ENCODE measurements around the gene NOS3. TPM values are rescaled to one million over a fixed set of nuclear protein-coding genes. Genes with fewer than 3 reads are reported as not detected.

Gene NOS3
- polyA plus RNA-seq, 1 donor from 2014 or later: not detected

DNA sequence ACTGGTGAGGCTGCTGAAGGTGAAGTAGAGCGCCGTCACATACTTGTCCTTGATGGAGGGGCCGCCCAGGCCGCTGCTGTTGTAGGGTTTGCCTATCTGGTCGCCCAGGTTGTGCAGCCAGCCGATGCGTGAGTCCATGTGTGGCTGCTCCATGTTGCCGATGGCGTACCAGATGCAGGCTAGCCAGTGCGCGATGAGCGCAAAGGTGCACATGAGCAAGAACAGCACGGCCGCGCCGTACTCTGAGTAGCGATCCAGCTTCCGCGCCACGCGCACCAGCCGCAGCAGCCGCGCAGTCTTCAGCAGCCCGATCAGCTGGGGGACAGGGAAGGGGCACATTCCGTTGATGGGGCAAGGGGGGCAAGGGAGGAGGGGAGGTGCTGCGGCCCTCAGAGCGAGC, 39.3 kb upstream of the NOS3 start:
- TF ChIP-seq MXI1 (conservative IDR thresholded peaks at IDR 0.05; ENCODE audit: poor library complexity, severe bottlenecking): no peak
- no peak for TF ChIP-seq TAF1 (IDR thresholded peaks at IDR 0.05; ENCODE audit: low read depth)
- Histone ChIP-seq H3K9me2 (ENCODE audit: insufficient read depth, low read length) (no peaks in the 10 kb centered on the region), H3K79me2 (replicated peaks; ENCODE audit: insufficient read depth, low read length) (no peaks in the 10 kb centered on the region), H2AFZ (ENCODE audit: low read depth, low read length) (no peak overlapping the region), H3K4me2 (ENCODE audit: low read length) (no peak overlapping the region), H3K9ac (ENCODE audit: low read length) (no peak overlapping the region), H3K4me3 (ENCODE audit: low read length) (no peak overlapping the region), H3K36me3 (ENCODE audit: insufficient read depth, low read length) (peaks cover 8% of the 10 kb centered on the region), H3F3A (ENCODE audit: insufficient read depth, low read length, poor library complexity, severe bottlenecking) (no peaks in the 10 kb centered on the region), H4K20me1 (ENCODE audit: insufficient read depth) (no peaks in the 10 kb centered on the region), H3K9me3 (ENCODE audit: low read length) (no peaks in the 10 kb centered on the region), H3K27ac (ENCODE audit: low read length) (no peak overlapping the region), H3K27me3 (ENCODE audit: insufficient read depth, low read depth, low read length) (no peaks in the 10 kb centered on the region)

GRCh38 chr7:150952331-150953050, 38.3 kb upstream of the NOS3 start:
- Histone ChIP-seq H3K27ac (ENCODE audit: low read length) (no peak overlapping the region), H3F3A (ENCODE audit: insufficient read depth, low read length, poor library complexity, severe bottlenecking) (no peaks in the 10 kb centered on the region), H3K79me2 (replicated peaks; ENCODE audit: insufficient read depth, low read length) (no peaks in the 10 kb centered on the region), H2AFZ (ENCODE audit: low read depth, low read length) (no peak overlapping the region), H3K27me3 (ENCODE audit: insufficient read depth, low read depth, low read length) (no peaks in the 10 kb centered on the region), H3K36me3 (ENCODE audit: insufficient read depth, low read length) (peaks cover 8% of the 10 kb centered on the region), H3K9me3 (ENCODE audit: low read length) (no peaks in the 10 kb centered on the region), H3K9ac (ENCODE audit: low read length) (no peak overlapping the region), H3K4me3 (ENCODE audit: low read length) (no peak overlapping the region), H3K4me2 (ENCODE audit: low read length) (no peak overlapping the region), H4K20me1 (ENCODE audit: insufficient read depth) (no peaks in the 10 kb centered on the region), H3K9me2 (ENCODE audit: insufficient read depth, low read length) (no peaks in the 10 kb centered on the region)
- TF ChIP-seq TAF1 (IDR thresholded peaks at IDR 0.05; ENCODE audit: low read depth) (no peak), MXI1 (conservative IDR thresholded peaks at IDR 0.05; ENCODE audit: poor library complexity, severe bottlenecking) (no peak), POLR2AphosphoS5 (IDR thresholded peaks at IDR 0.05) (no peak), CTCF (IDR thresholded peaks at IDR 0.05; ENCODE audit: poor library complexity, severe bottlenecking) (no peak), EP300 (conservative IDR thresholded peaks at IDR 0.05; ENCODE audit: poor library complexity, severe bottlenecking) (no peak), SMC3 (conservative IDR thresholded peaks at IDR 0.05; ENCODE audit: poor library complexity) (no peak), RAD21 (conservative IDR thresholded peaks at IDR 0.05) (no peak), EZH2 (IDR thresholded peaks at IDR 0.05; ENCODE audit: borderline replicate concordance, insufficient read depth, low read length, poor library complexity, severe bottlenecking) (no peak)
- TF ChIP-seq, protein P1, sequence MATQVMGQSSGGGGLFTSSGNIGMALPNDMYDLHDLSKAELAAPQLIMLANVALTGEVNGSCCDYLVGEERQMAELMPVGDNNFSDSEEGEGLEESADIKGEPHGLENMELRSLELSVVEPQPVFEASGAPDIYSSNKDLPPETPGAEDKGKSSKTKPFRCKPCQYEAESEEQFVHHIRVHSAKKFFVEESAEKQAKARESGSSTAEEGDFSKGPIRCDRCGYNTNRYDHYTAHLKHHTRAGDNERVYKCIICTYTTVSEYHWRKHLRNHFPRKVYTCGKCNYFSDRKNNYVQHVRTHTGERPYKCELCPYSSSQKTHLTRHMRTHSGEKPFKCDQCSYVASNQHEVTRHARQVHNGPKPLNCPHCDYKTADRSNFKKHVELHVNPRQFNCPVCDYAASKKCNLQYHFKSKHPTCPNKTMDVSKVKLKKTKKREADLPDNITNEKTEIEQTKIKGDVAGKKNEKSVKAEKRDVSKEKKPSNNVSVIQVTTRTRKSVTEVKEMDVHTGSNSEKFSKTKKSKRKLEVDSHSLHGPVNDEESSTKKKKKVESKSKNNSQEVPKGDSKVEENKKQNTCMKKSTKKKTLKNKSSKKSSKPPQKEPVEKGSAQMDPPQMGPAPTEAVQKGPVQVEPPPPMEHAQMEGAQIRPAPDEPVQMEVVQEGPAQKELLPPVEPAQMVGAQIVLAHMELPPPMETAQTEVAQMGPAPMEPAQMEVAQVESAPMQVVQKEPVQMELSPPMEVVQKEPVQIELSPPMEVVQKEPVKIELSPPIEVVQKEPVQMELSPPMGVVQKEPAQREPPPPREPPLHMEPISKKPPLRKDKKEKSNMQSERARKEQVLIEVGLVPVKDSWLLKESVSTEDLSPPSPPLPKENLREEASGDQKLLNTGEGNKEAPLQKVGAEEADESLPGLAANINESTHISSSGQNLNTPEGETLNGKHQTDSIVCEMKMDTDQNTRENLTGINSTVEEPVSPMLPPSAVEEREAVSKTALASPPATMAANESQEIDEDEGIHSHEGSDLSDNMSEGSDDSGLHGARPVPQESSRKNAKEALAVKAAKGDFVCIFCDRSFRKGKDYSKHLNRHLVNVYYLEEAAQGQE (IDR thresholded peaks at IDR 0.05; ENCODE audit: borderline replicate concordance): no peak
